ENCODE results near the gene TEX29. TPM values are rescaled to one million over a fixed set of nuclear protein-coding genes. Genes with fewer than 3 reads are reported as not detected.

TEX29 gene
- total and polyA plus RNA-seq, 8 donors = 0.23 to 3.8 (median 1.3) TPM; not detected in 4

- no peaks in the 10 kb centered on the region for H3K9me3 ChIP-seq
- no peak for FAIRE-seq
- TF ChIP-seq CTCF (IDR thresholded peaks at IDR 0.05) = no peak
Measured at GRCh38 chr13:111383591-111384440, 63.4 kb downstream of the TEX29 start.

GRCh38 chr13:111384441-111385182 is 64.2 kb downstream of the TEX29 start:
- 69 to 76% methylated on average over 11 of the region's 11 CpGs for WGBS, 2 donors
- no peaks in the 10 kb centered on the region for H3K4me1 ChIP-seq
- DNase-seq (no peak), ATAC-seq (no peak), FAIRE-seq (no peak)
- no peaks in the 10 kb centered on the region for H3K36me3 ChIP-seq
- H3K9me3 ChIP-seq = no peaks in the 10 kb centered on the region
- no peak overlapping the region for H3K27ac ChIP-seq
- no peak overlapping the region for H3K4me3 ChIP-seq
- H3K27me3 ChIP-seq = no peaks in the 10 kb centered on the region
- intact Hi-C loops (cut with DNase I) = no loop called here
- no peak for TF ChIP-seq CTCF (IDR thresholded peaks at IDR 0.05)

More at GRCh38 chr13:111383591-111384440, 63.4 kb downstream of the TEX29 start:
- H3K4me3 ChIP-seq = no peak overlapping the region
- DNase-seq = peak in 1 of 6 donors; percentile 27
- no peaks in the 10 kb centered on the region for H3K27me3 ChIP-seq
- ATAC-seq = no peak
- WGBS, 2 donors = 52 to 67% methylated on average over 20 to 21 of the region's 21 CpGs
- no peaks in the 10 kb centered on the region for H3K36me3 ChIP-seq
- H3K4me1 ChIP-seq = no peaks in the 10 kb centered on the region
- no peak overlapping the region for H3K27ac ChIP-seq
- intact Hi-C loops (cut with DNase I) = no loop called here

- H3K36me3 ChIP-seq = no peaks in the 10 kb centered on the region
- H3K27me3 ChIP-seq = no peaks in the 10 kb centered on the region
- no peaks in the 10 kb centered on the region for H3K4me1 ChIP-seq
- ATAC-seq (no peak), FAIRE-seq (no peak), DNase-seq (no peak)
- H3K9me3 ChIP-seq = no peaks in the 10 kb centered on the region
- intact Hi-C loops (cut with DNase I) = no loop called here
- no peak for TF ChIP-seq CTCF (IDR thresholded peaks at IDR 0.05)
- H3K4me3 ChIP-seq = no peak overlapping the region
- no peak overlapping the region for H3K27ac ChIP-seq
- 68 to 69% methylated on average over 6 of the region's 6 CpGs for WGBS, 2 donors
Measured at GRCh38 chr13:111385183-111385857, 64.9 kb downstream of the TEX29 start.

- H3K4me1 ChIP-seq = no peaks in the 10 kb centered on the region
- no peaks in the 10 kb centered on the region for H3K9me3 ChIP-seq
- intact Hi-C loops (cut with DNase I) = no loop called here
- no peak overlapping the region for H3K4me3 ChIP-seq
- H3K27ac ChIP-seq = no peak overlapping the region
- WGBS, 2 donors = 68 to 79% methylated on average over 24 of the region's 24 CpGs
- FAIRE-seq (no peak), ATAC-seq (no peak), DNase-seq (no peak)
- no peaks in the 10 kb centered on the region for H3K27me3 ChIP-seq
- no peaks in the 10 kb centered on the region for H3K36me3 ChIP-seq
- TF ChIP-seq CTCF (IDR thresholded peaks at IDR 0.05) = no peak
Measured at GRCh38 chr13:111387026-111387871, 66.8 kb downstream of the TEX29 start.
